ENCODE results near the gene ATP5F1C.

DNA sequence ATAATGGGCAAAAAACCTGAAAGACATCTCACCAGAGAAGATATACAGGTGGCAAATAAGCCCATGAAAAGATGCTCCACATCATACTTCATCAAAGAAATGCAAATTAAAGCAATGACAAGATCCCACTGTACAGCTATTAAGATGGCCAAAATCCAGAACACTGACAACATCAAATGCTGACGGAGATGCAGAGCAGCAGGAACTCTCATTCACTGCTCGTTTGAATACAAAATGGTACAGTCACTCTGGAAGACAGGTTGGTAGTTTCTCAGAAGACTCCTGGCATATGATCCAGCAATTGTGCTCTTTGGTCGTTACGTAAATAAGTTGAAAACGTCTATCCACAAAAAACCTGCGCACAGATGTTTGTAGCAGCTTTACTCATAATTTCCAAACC lies 35.7 kb upstream of the ATP5F1C start:
- TF ChIP-seq, protein P1, sequence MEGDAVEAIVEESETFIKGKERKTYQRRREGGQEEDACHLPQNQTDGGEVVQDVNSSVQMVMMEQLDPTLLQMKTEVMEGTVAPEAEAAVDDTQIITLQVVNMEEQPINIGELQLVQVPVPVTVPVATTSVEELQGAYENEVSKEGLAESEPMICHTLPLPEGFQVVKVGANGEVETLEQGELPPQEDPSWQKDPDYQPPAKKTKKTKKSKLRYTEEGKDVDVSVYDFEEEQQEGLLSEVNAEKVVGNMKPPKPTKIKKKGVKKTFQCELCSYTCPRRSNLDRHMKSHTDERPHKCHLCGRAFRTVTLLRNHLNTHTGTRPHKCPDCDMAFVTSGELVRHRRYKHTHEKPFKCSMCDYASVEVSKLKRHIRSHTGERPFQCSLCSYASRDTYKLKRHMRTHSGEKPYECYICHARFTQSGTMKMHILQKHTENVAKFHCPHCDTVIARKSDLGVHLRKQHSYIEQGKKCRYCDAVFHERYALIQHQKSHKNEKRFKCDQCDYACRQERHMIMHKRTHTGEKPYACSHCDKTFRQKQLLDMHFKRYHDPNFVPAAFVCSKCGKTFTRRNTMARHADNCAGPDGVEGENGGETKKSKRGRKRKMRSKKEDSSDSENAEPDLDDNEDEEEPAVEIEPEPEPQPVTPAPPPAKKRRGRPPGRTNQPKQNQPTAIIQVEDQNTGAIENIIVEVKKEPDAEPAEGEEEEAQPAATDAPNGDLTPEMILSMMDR (conservative IDR thresholded peaks at IDR 0.05), result no peak
- TF ChIP-seq EZH2 (IDR thresholded peaks at IDR 0.05; ENCODE audit: low read depth), result no peak
